GM18861 (cell line): ENCODE measurements around the gene SCEL.
"Not testable (repeated sequence)": the region's sequence is repeated elsewhere in the genome, so short reads cannot be mapped to it uniquely, and the experiment has no call there.

Experiments
- ATAC-seq: cut with Tn5 transposase; IDR thresholded peaks from one replicate; pipeline ENCODE4 v1.9.1; 2021; ENCODE audit not compliant: unreplicated experiment

Gene SCEL

DNA sequence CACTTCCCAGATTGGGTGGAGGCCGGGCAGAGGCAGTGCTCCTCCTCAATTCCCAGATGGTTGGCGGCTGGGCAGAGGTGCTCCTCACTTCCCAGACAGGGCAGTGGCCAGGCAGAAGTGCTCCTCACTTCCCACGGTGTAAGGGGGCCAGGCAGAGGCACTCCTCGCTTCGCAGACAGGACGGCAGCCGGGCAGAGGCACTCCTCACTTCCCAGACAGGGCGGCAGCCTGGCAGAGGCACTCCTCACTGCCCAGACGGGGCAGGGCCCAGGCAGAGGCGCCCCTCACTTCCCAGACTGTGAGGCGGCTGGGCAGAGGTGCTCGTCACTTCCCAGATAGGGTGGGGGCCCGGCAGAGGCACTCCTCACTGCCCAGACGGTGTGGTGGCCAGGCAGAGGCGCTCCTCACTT, 125.3 kb downstream of the SCEL start:
- ATAC-seq, result no peak

DNA sequence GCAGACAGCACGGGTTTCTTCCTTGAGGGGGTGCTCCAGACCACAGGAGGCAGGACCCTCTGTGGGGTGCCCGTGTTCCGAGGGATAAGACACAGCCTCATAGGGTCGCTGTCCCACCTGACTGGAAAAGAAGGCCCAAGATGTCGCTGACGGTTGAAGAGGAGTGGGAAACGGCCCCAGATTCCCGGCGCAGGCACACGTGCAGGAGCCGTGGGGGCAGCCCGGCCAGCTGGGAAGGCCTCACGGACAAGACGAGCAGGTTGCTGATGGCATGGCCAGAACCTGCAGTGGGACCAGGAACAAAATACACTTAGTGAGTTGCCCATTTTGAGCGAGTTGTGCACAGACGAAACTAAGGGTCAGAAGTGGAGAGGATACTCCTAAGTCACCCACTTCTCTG, 126.8 kb downstream of the SCEL start:
- ATAC-seq, result not testable (repeated sequence)

DNA sequence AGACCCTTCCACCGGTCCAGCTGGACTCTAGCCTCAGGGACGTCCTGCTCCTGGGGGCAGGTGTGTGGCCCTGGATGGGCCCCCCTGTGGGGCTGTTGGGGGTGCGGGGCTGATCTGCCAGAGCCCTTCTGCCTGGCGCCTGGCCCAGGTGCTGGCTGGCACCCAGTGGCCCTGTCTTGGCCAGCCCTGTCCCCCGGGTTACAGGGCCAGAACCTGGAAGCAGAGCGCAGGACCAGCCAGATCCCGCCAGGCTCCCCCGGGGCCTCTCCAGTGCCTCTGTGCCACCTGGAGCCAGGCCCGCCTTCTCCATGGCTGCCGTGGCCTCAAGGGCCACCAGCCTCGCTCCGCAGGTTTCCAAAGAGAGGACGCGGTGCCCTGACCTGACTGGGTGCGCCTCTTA, 127.3 kb downstream of the SCEL start:
- ATAC-seq, result not testable (repeated sequence)

- no peak for ATAC-seq
These were observed 139.3 kb downstream of the SCEL start for GRCh38 chr13:77674852-77675251.

- no peak for ATAC-seq
These were observed 143.3 kb downstream of the SCEL start for GRCh38 chr13:77678691-77679235.

- no peak for ATAC-seq
These were observed 152.3 kb downstream of the SCEL start for GRCh38 chr13:77687799-77688198.

GRCh38 chr13:77691871-77692270, 156.4 kb downstream of the SCEL start:
- no peak for ATAC-seq

DNA sequence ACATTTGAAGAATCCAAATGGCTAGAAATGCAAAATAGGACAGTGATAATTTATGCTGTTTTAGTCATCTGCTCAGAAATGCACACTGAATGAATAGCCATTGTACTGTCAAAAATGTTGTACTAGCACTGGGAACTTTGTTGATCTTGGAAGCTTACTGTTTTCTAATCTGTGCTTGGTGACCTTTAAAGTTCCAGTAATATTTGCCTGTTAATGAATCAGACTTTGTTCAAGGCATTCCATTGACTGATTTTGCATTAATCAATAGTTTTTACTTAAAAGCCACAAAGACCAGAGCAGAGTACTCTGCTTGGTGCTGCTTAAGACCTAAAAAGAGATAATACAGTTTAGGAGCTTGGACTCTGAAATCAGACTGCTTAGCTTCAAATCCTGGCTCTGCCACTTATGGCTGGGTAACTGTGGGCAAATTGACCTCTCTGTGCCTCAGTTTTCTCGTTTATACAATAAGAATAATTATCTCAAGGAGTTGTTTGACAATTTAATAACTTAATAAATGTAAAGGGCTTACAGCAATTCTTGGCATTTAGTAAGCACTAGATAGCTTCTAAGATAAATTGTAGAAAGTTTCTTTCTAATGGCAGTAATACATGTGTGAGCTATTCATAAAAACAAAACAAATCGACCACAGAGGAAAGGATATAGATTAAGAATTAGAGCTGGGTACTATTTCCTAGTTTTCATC, 157.4 kb downstream of the SCEL start:
- ATAC-seq, result no peak

GRCh38 chr13:77693449-77693940, 158.0 kb downstream of the SCEL start:
- no peak for ATAC-seq
